ENCODE data around the gene ZBTB2.
"Not testable (repeated sequence)": the region's sequence is repeated elsewhere in the genome, so short reads cannot be mapped to it uniquely, and the experiment has no call there.

The ZBTB2 gene

DNA sequence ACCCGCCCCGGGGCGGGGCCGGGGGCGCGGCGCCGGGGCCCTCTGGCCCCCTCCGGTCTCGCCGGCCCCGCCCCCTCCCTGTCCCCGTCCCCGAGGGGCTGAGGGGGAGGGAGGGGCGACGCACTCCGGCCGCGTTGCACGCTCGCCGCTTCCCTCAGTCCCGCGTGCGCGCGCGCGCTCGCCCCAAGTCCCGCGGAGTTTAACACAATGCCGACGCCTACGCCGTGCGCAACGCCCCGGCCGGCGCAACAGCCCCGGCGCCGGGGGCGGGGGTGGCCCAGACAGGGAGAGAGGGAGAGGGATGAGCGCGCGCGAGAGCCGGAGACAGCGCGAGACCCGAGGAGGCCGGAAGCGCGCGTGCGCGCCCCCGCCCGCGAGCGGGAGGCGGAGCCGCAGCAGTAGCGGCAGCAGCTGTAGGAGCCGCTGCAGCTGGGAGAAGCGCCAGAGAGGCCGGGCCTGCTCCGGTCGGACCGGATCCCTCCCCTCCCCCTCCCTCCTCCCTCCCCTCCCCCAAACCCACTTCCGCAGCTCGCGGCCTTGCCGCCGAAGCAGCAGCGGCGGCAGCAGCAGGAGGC lies 996 bp downstream of the ZBTB2 start:
- TF ChIP-seq YY1 (IDR thresholded peaks at IDR 0.05; ENCODE audit: insufficient read depth, insufficient read length) (no peak), ZNF274 (IDR thresholded peaks at IDR 0.05; ENCODE audit: low read depth, low read length) (no peak), SUZ12 (IDR thresholded peaks at IDR 0.05; ENCODE audit: extremely low read depth, insufficient read depth, insufficient read length) (no peak)
- Histone ChIP-seq H3K27me3 (ENCODE audit: insufficient read depth, insufficient read length) (no peaks in the 10 kb centered on the region), H3K4me1 (ENCODE audit: insufficient read depth, insufficient read length) (no peaks in the 10 kb centered on the region), H3K9me3 (ENCODE audit: insufficient read depth, low read length) (no peaks in the 10 kb centered on the region), H3K36me3 (ENCODE audit: insufficient read depth, insufficient read length, low read length) (peaks cover 28% of the 10 kb centered on the region), H3K9ac (ENCODE audit: insufficient read length, low read depth) (peak overlapping the region; percentile 83), H3K4me3 (ENCODE audit: insufficient read length, low read depth) (peak overlapping the region; percentile 71)
- DNase-seq (ENCODE audit: low read depth, low spot score), result peak; percentile 95

DNA sequence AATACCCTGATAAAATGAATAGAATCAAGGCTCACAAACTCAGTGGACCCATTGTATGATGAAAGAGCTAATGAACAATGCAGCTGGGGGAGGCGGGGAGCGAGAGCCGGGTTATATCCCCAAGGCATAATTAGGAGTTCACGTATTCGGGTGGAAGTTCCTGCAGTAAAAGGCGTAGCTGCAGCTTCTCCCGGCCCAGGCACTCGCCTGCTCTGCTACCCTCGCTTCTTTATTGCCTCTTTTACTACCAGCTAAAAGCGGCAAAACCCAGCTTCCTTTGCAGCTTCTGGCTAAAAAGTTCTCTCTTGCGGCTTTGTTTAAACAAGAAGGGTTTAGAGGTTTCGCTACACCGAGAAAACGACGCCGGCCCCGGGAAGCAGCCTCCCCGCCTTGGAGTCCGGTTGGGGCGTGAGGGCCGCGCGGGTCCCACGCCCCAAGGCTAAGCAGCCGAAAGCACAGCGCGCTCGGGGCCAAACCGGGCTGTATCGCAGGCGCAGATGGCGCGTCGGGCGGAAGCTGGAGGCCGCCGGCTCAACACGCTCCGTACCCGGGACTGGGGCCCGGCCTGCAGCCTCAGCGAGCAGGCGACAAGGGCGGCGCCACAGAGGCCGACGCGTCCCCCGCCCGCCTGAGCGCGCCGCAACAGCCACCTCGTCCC lies 1.6 kb downstream of the ZBTB2 start:
- Histone ChIP-seq H3K4me3 (ENCODE audit: insufficient read length, low read depth) (peak overlapping the region; percentile 72), H3K9ac (ENCODE audit: insufficient read length, low read depth) (peak overlapping the region; percentile 95), H3K27me3 (ENCODE audit: insufficient read depth, insufficient read length) (no peaks in the 10 kb centered on the region), H3K4me1 (ENCODE audit: insufficient read depth, insufficient read length) (no peaks in the 10 kb centered on the region), H3K36me3 (ENCODE audit: insufficient read depth, insufficient read length, low read length) (peaks cover 29% of the 10 kb centered on the region), H3K9me3 (ENCODE audit: insufficient read depth, low read length) (no peaks in the 10 kb centered on the region)
- TF ChIP-seq SUZ12 (IDR thresholded peaks at IDR 0.05; ENCODE audit: extremely low read depth, insufficient read depth, insufficient read length), result no peak
- no peak for TF ChIP-seq YY1 (IDR thresholded peaks at IDR 0.05; ENCODE audit: insufficient read depth, insufficient read length)
- TF ChIP-seq ZNF274 (IDR thresholded peaks at IDR 0.05; ENCODE audit: low read depth, low read length), result no peak
- no peak for DNase-seq (ENCODE audit: low read depth, low spot score)

DNA sequence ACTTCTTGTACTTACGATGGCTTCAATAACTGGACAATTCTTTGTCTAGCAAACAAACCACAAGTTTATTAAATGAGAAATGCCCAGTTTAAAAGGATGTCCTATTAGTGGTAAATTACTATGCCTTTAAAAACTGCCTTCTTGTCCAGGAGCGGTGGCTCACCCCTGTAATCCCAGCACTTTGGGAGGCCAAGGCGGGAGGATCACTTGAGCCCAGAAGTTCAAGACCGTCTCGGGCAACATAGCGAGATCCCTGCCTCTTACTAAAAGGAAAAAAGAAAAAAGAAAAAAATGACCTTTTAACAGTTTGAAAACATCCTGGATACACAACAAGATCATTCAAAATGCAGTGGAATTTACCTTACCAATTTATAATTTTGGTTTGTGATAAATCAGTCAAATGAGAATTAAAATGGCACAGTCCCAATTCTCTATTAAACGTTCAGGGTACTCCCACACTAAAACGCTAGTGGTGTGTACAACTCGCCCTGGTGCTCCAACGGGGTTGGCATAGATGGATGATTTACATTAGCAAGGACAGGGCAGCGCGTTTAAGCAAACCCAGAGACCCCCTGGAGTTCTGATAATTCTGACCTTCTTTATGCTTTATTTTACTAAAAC lies 2.3 kb downstream of the ZBTB2 start:
- Histone ChIP-seq H3K27me3 (ENCODE audit: insufficient read depth, insufficient read length) (no peaks in the 10 kb centered on the region), H3K36me3 (ENCODE audit: insufficient read depth, insufficient read length, low read length) (peaks cover 34% of the 10 kb centered on the region), H3K4me1 (ENCODE audit: insufficient read depth, insufficient read length) (no peaks in the 10 kb centered on the region), H3K4me3 (ENCODE audit: insufficient read length, low read depth) (peak overlapping the region; percentile 72), H3K9ac (ENCODE audit: insufficient read length, low read depth) (peak overlapping the region; percentile 95), H3K9me3 (ENCODE audit: insufficient read depth, low read length) (no peaks in the 10 kb centered on the region)
- TF ChIP-seq ZNF274 (IDR thresholded peaks at IDR 0.05; ENCODE audit: low read depth, low read length), result no peak
- no peak for TF ChIP-seq YY1 (IDR thresholded peaks at IDR 0.05; ENCODE audit: insufficient read depth, insufficient read length)
- TF ChIP-seq SUZ12 (IDR thresholded peaks at IDR 0.05; ENCODE audit: extremely low read depth, insufficient read depth, insufficient read length), result no peak
- DNase-seq (ENCODE audit: low read depth, low spot score), result no peak

- H3K4me3 ChIP-seq (ENCODE audit: insufficient read length, low read depth), result no peak overlapping the region
- H3K9me3 ChIP-seq (ENCODE audit: insufficient read depth, low read length), result no peaks in the 10 kb centered on the region
- H3K9ac ChIP-seq (ENCODE audit: insufficient read length, low read depth), result no peak overlapping the region
- H3K4me1 ChIP-seq (ENCODE audit: insufficient read depth, insufficient read length), result no peaks in the 10 kb centered on the region
- no peak for TF ChIP-seq YY1 (IDR thresholded peaks at IDR 0.05; ENCODE audit: insufficient read depth, insufficient read length)
- TF ChIP-seq SUZ12 (IDR thresholded peaks at IDR 0.05; ENCODE audit: extremely low read depth, insufficient read depth, insufficient read length), result no peak
- no peak for TF ChIP-seq ZNF274 (IDR thresholded peaks at IDR 0.05; ENCODE audit: low read depth, low read length)
- DNase-seq (ENCODE audit: low read depth, low spot score), result no peak
- H3K27me3 ChIP-seq (ENCODE audit: insufficient read depth, insufficient read length), result no peaks in the 10 kb centered on the region
- peaks cover 36% of the 10 kb centered on the region for H3K36me3 ChIP-seq (ENCODE audit: insufficient read depth, insufficient read length, low read length)
Observed at GRCh38 chr6:151388236-151388635, 3.1 kb downstream of the ZBTB2 start.

DNA sequence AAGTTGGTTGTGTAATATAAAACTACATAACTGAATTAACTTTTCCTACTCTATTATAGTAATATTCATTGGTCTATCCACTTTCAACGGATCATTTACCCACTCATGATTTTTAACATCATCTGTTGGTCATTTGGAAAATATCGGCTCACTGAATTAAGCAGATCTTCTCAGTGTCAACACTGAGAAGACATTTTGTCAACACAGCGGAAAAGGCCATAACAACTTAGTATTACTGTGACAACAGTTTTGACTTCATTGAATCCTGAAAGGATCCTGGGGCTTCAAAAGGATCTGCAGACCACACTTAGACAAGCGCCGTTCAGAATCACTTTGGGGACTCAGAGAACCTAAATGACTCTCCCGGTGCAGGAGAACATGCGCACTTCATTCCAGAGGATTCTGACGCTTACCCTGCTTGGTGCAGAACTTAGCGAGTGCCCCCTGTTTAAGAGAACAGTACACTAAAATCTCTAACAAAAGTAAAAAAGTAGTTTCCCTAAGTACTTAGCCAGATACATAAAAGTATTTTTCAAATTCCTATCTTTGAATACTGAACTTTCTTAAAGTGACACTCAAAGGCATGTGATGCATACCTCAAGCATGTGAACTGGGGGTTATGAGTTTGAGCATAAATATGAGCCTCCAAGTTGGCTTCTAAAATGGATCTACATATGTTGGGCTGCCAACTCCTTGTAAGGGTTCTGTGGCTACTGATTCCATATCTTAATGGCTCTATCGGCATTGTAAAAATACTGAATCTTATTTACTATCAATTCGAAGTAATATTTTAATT lies 4.0 kb downstream of the ZBTB2 start:
- Histone ChIP-seq H3K36me3 (ENCODE audit: insufficient read depth, insufficient read length, low read length) (peaks cover 35% of the 10 kb centered on the region), H3K4me1 (ENCODE audit: insufficient read depth, insufficient read length) (no peaks in the 10 kb centered on the region), H3K9ac (ENCODE audit: insufficient read length, low read depth) (no peak overlapping the region), H3K27me3 (ENCODE audit: insufficient read depth, insufficient read length) (no peaks in the 10 kb centered on the region), H3K9me3 (ENCODE audit: insufficient read depth, low read length) (no peaks in the 10 kb centered on the region), H3K4me3 (ENCODE audit: insufficient read length, low read depth) (no peak overlapping the region)
- no peak for TF ChIP-seq YY1 (IDR thresholded peaks at IDR 0.05; ENCODE audit: insufficient read depth, insufficient read length)
- no peak for TF ChIP-seq ZNF274 (IDR thresholded peaks at IDR 0.05; ENCODE audit: low read depth, low read length)
- TF ChIP-seq SUZ12 (IDR thresholded peaks at IDR 0.05; ENCODE audit: extremely low read depth, insufficient read depth, insufficient read length), result no peak
- no peak for DNase-seq (ENCODE audit: low read depth, low spot score)

DNA sequence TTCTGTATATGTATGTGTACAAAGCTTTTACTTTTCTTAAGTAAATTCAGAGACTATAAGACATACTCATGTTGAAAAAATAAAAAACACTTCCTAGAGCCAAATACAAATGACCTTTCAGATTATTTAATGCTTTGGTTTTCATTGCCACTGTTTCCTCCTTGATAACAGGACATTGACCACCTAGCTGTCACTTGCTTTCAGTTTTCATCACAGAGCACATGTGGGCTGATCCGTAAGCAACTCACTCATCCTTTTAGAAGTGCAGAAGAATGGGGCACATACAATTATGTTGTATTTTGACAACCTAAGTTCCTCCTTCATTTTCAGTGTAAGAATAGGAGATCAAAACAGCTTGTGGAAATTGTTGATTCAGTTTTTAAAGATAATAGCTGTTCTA lies 6.2 kb downstream of the ZBTB2 start:
- no peaks in the 10 kb centered on the region for H3K27me3 ChIP-seq (ENCODE audit: insufficient read depth, insufficient read length)
- H3K9ac ChIP-seq (ENCODE audit: insufficient read length, low read depth), result no peak overlapping the region
- TF ChIP-seq SUZ12 (IDR thresholded peaks at IDR 0.05; ENCODE audit: extremely low read depth, insufficient read depth, insufficient read length), result no peak
- no peak for TF ChIP-seq YY1 (IDR thresholded peaks at IDR 0.05; ENCODE audit: insufficient read depth, insufficient read length)
- TF ChIP-seq ZNF274 (IDR thresholded peaks at IDR 0.05; ENCODE audit: low read depth, low read length), result no peak
- peaks cover 35% of the 10 kb centered on the region for H3K36me3 ChIP-seq (ENCODE audit: insufficient read depth, insufficient read length, low read length)
- no peaks in the 10 kb centered on the region for H3K4me1 ChIP-seq (ENCODE audit: insufficient read depth, insufficient read length)
- H3K9me3 ChIP-seq (ENCODE audit: insufficient read depth, low read length), result no peaks in the 10 kb centered on the region
- no peak overlapping the region for H3K4me3 ChIP-seq (ENCODE audit: insufficient read length, low read depth)
- no peak for DNase-seq (ENCODE audit: low read depth, low spot score)

DNA sequence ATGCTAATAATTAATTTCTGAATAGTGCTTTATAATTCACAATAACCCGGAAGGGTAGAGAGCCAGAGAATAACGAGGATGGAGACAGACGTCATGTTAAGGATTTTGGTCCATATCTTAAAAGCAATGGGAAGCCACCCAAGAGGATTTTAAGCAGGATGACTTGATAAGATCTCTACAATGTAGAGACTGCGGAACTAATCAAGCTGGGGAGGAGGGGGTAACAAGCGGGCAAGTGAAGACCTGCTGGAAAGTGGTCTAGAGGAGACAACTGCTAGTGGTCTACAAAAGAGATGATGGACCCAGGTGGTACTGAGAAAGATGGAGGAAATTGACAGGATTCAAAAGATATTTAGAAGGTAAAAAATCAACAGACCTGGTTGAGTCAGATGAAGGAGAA lies 7.2 kb downstream of the ZBTB2 start:
- H3K27me3 ChIP-seq (ENCODE audit: insufficient read depth, insufficient read length), result no peaks in the 10 kb centered on the region
- no peak overlapping the region for H3K9ac ChIP-seq (ENCODE audit: insufficient read length, low read depth)
- TF ChIP-seq ZNF274 (IDR thresholded peaks at IDR 0.05; ENCODE audit: low read depth, low read length), result no peak
- TF ChIP-seq SUZ12 (IDR thresholded peaks at IDR 0.05; ENCODE audit: extremely low read depth, insufficient read depth, insufficient read length), result no peak
- no peak for TF ChIP-seq YY1 (IDR thresholded peaks at IDR 0.05; ENCODE audit: insufficient read depth, insufficient read length)
- DNase-seq (ENCODE audit: low read depth, low spot score), result no peak
- H3K36me3 ChIP-seq (ENCODE audit: insufficient read depth, insufficient read length, low read length), result peaks cover 35% of the 10 kb centered on the region
- no peaks in the 10 kb centered on the region for H3K4me1 ChIP-seq (ENCODE audit: insufficient read depth, insufficient read length)
- no peaks in the 10 kb centered on the region for H3K9me3 ChIP-seq (ENCODE audit: insufficient read depth, low read length)
- no peak overlapping the region for H3K4me3 ChIP-seq (ENCODE audit: insufficient read length, low read depth)

- not testable (repeated sequence) for H3K27me3 ChIP-seq (ENCODE audit: insufficient read depth, insufficient read length); DNase-seq (ENCODE audit: low read depth, low spot score); H3K4me3 ChIP-seq (ENCODE audit: insufficient read length, low read depth); H3K9ac ChIP-seq (ENCODE audit: insufficient read length, low read depth); H3K9me3 ChIP-seq (ENCODE audit: insufficient read depth, low read length); H3K4me1 ChIP-seq (ENCODE audit: insufficient read depth, insufficient read length)
- peaks cover 25% of the 10 kb centered on the region for H3K36me3 ChIP-seq (ENCODE audit: insufficient read depth, insufficient read length, low read length)
Observed at GRCh38 chr6:151382631-151383030, 8.7 kb downstream of the ZBTB2 start.
